HL-60 (cell line): ENCODE results near the gene LRRC4C.
"Not testable (repeated sequence)": the region's sequence is repeated elsewhere in the genome, so short reads cannot be mapped to it uniquely, and the experiment has no call there.

Experiments
- DNase-seq, 2 experiments: peaks; one replicate each; pipeline ENCODE4 v3.0.0-alpha.2; 2010 to 2020; ENCODE audit warnings: low read depth in 1 of 2, low spot score in 1 of 2
- H3K27ac ChIP-seq: fragments of 250-450 bp; sonication (Bioruptor Pico); replicated peaks from 2 replicates; pipeline ENCODE4 v1.5.1; 2020; ENCODE audit warnings: mild to moderate bottlenecking, moderate library complexity
- H3K27me3 ChIP-seq: fragments of 250-450 bp; sonication (Bioruptor Pico); 2 replicates; pipeline ENCODE4 v1.5.1; 2021; ENCODE audit warnings: mild to moderate bottlenecking, moderate library complexity; ENCODE audit not compliant: insufficient read depth, poor library complexity, severe bottlenecking
- H3K4me3 ChIP-seq: replicated peaks from 2 replicates; pipeline ENCODE4 v1.5.1; 2011; ENCODE audit warnings: mild to moderate bottlenecking, control low read depth, low read length; ENCODE audit not compliant: insufficient read depth
- GABPA ChIP-seq: IDR thresholded peaks from 2 replicates; pipeline ENCODE4 v1.6.1; 2012; ENCODE audit warnings: low read depth
- POLR2AphosphoS5 ChIP-seq: IDR thresholded peaks from 2 replicates; pipeline ENCODE4 v1.6.1; 2012; ENCODE audit warnings: low read depth
- REST ChIP-seq: IDR thresholded peaks from 2 replicates; pipeline ENCODE4 v1.6.1; 2012; ENCODE audit warnings: low read depth; ENCODE audit not compliant: insufficient replicate concordance
- SPI1 ChIP-seq: IDR thresholded peaks from 2 replicates; pipeline ENCODE4 v1.6.1; 2012; ENCODE audit warnings: low read depth, mild to moderate bottlenecking, borderline replicate concordance
- TF ChIP-seq, protein P1 (sequence below): IDR thresholded peaks from one replicate; pipeline ENCODE4 v1.5.1; 2011; ENCODE audit warnings: low read length, control low read depth, inconsistent platforms; ENCODE audit not compliant: insufficient read depth

LRRC4C gene

DNA sequence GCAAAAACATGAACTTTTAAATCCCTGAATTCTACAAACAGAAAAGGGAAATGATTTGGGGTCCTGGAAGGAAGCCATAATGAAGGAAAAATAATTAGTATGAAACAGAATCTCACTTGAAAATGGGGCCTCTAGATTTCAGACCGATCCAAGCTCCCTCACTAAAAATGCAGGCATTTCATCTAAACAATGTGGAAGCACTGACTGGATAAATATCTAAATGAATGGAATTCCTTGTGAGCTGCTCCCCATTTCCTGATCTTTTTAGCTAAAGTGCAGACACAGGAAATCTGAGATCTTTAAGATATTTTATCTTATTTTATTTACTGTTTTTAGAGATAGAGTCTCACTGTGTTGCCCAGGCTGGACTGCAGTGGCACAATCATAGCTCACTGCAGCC lies 1255.8 kb downstream of the LRRC4C start:
- Histone ChIP-seq H3K4me3 (no peak overlapping the region), H3K27ac (no peak overlapping the region), H3K27me3 (no peaks in the 10 kb centered on the region)
- no peak for DNase-seq
- no peak for TF ChIP-seq SPI1
- TF ChIP-seq, protein P1, sequence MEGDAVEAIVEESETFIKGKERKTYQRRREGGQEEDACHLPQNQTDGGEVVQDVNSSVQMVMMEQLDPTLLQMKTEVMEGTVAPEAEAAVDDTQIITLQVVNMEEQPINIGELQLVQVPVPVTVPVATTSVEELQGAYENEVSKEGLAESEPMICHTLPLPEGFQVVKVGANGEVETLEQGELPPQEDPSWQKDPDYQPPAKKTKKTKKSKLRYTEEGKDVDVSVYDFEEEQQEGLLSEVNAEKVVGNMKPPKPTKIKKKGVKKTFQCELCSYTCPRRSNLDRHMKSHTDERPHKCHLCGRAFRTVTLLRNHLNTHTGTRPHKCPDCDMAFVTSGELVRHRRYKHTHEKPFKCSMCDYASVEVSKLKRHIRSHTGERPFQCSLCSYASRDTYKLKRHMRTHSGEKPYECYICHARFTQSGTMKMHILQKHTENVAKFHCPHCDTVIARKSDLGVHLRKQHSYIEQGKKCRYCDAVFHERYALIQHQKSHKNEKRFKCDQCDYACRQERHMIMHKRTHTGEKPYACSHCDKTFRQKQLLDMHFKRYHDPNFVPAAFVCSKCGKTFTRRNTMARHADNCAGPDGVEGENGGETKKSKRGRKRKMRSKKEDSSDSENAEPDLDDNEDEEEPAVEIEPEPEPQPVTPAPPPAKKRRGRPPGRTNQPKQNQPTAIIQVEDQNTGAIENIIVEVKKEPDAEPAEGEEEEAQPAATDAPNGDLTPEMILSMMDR, result no peak
- TF ChIP-seq POLR2AphosphoS5, result no peak

DNA sequence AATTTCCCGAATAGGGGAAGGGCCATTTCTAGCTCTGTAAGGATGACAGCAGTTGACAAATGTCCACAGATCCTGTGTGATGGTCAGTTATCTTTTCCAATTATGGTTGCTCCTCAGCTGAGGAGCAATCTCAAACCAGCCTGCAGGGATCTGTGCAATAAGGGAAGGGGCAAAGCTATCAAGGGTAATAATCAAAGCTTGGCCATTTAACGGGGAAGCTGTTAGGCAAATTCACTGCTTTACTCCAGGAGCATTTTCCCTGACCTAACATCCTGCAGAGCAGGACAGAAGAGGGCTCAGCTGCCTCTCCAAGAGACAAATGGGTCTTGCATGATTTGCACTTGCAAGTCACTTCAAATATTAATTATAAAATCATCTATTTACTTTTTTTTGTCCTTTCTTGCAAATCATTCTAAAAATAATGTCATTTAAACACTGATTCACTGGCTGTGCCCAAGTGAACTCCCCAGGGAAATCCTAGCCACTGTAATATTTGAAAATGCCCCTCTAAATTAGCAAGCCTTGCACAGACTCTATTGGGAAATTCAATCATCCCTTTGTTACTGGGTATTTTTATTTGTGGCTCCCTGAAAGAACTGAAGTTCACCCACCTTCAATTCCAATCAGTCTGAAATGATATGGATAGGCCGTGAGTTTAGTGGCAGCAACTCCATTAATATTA lies 1256.7 kb downstream of the LRRC4C start:
- no peak for DNase-seq
- TF ChIP-seq GABPA (no peak), POLR2AphosphoS5 (no peak)
- Histone ChIP-seq H3K27me3 (no peaks in the 10 kb centered on the region), H3K4me3 (no peak overlapping the region), H3K27ac (no peak overlapping the region)

GRCh38 chr11:40192590-40192989 lies 1266.9 kb downstream of the LRRC4C start:
- H3K27me3 ChIP-seq, DNase-seq, H3K27ac ChIP-seq, H3K4me3 ChIP-seq: not testable (repeated sequence)

- no peak for DNase-seq
Measured at GRCh38 chr11:40190294-40190693, 1269.2 kb downstream of the LRRC4C start.

GRCh38 chr11:40188848-40189247 lies 1270.6 kb downstream of the LRRC4C start:
- no peak for DNase-seq
- no peaks in the 10 kb centered on the region for H3K27me3 ChIP-seq
- TF ChIP-seq POLR2AphosphoS5, result no peak
- TF ChIP-seq SPI1, result no peak
- TF ChIP-seq REST, result no peak
- TF ChIP-seq GABPA, result no peak
- TF ChIP-seq, protein P1, result no peak
- no peak overlapping the region for H3K4me3 ChIP-seq
- no peak overlapping the region for H3K27ac ChIP-seq

More at GRCh38 chr11:40190294-40190693, 1269.2 kb downstream of the LRRC4C start:
- Histone ChIP-seq H3K27ac (no peak overlapping the region), H3K4me3 (no peak overlapping the region), H3K27me3 (no peaks in the 10 kb centered on the region)
- TF ChIP-seq SPI1 (no peak), GABPA (no peak), POLR2AphosphoS5 (no peak), REST (no peak)
- TF ChIP-seq, protein P1, result no peak
